Neural cell (in vitro differentiated cells): ENCODE measurements around the gene SPTA1. TPM values are rescaled to one million over a fixed set of nuclear protein-coding genes. Genes with fewer than 3 reads are reported as not detected.

ENCODE experiments used
- H2AFZ ChIP-seq: fragments of 200-600, 300-800 bp; sonication (generic), shearing (Covaris generic); 2 replicates; pipeline ENCODE4 v1.6.0; 2014; ENCODE audit warnings: low read depth, mild to moderate bottlenecking, antibody characterized with exemption, low read length, moderate library complexity
- H3F3A ChIP-seq: fragments of 200-600 bp; shearing (Covaris generic); 2 replicates; pipeline ENCODE4 v1.6.1; 2016; ENCODE audit warnings: mild to moderate bottlenecking, moderate library complexity, mixed read lengths, antibody characterized with exemption, low read length; ENCODE audit not compliant: insufficient read depth, poor library complexity, severe bottlenecking
- H3K27ac ChIP-seq: fragments of 200-600, 300-800 bp; sonication (generic), shearing (Covaris generic); 2 replicates; pipeline ENCODE4 v1.5.1; 2014; ENCODE audit warnings: mild to moderate bottlenecking, low read length, moderate library complexity
- H3K27me3 ChIP-seq: fragments of 300-800, 200-600 bp; sonication (generic), shearing (Covaris generic); 2 replicates; pipeline ENCODE4 v1.6.0; 2014; ENCODE audit warnings: mild to moderate bottlenecking, low read depth, low read length, moderate library complexity; ENCODE audit not compliant: insufficient read depth
- H3K36me3 ChIP-seq: fragments of 300-800, 200-600 bp; sonication (generic), shearing (Covaris generic); 2 replicates; pipeline ENCODE4 v1.5.1; 2014; ENCODE audit warnings: mild to moderate bottlenecking, antibody characterized with exemption, low read length, moderate library complexity; ENCODE audit not compliant: insufficient read depth
- H3K4me2 ChIP-seq: fragments of 300-800, 200-600 bp; sonication (generic), shearing (Covaris generic); 2 replicates; pipeline ENCODE4 v1.6.0; 2014; ENCODE audit warnings: mild to moderate bottlenecking, low read length
- H3K4me3 ChIP-seq: fragments of 300-800, 200-600 bp; sonication (generic), shearing (Covaris generic); 2 replicates; pipeline ENCODE4 v1.5.1; 2014; ENCODE audit warnings: mild to moderate bottlenecking, low read length, moderate library complexity
- H3K79me2 ChIP-seq: fragments of 200-600 bp; shearing (Covaris generic); replicated peaks from 2 replicates; pipeline ENCODE4 v1.6.0; 2014; ENCODE audit warnings: mild to moderate bottlenecking, low read length, moderate library complexity; ENCODE audit not compliant: insufficient read depth
- H3K9ac ChIP-seq: fragments of 300-800, 200-600 bp; sonication (generic), shearing (Covaris generic); 2 replicates; pipeline ENCODE4 v1.6.1; 2016; ENCODE audit warnings: mild to moderate bottlenecking, low read length, mixed read lengths
- H3K9me2 ChIP-seq: fragments of 200-600 bp; shearing (Covaris generic); 2 replicates; pipeline ENCODE4 v1.6.1; 2016; ENCODE audit warnings: mild to moderate bottlenecking, low read length, mixed read lengths; ENCODE audit not compliant: insufficient read depth
- H3K9me3 ChIP-seq: fragments of 200-600, 300-800 bp; sonication (generic), shearing (Covaris generic); 2 replicates; pipeline ENCODE4 v1.6.1; 2016; ENCODE audit warnings: mild to moderate bottlenecking, mixed run types, low read length, moderate library complexity, mixed read lengths
- H4K20me1 ChIP-seq: fragments of 200-600 bp; shearing (Covaris generic); 2 replicates; pipeline ENCODE4 v1.6.1; 2016; ENCODE audit warnings: mild to moderate bottlenecking, mixed run types; ENCODE audit not compliant: insufficient read depth
- CTCF ChIP-seq: fragments of 450-650 bp; IDR thresholded peaks from 2 replicates; pipeline ENCODE4 v1.5.1; 2014; ENCODE audit warnings: antibody characterized with exemption, mild to moderate bottlenecking, moderate library complexity; ENCODE audit not compliant: poor library complexity, severe bottlenecking
- EP300 ChIP-seq: fragments of 450-650 bp; conservative IDR thresholded peaks from 2 replicates; pipeline ENCODE4 v1.6.1; 2014; ENCODE audit warnings: antibody characterized with exemption, mild to moderate bottlenecking, moderate library complexity; ENCODE audit not compliant: poor library complexity, severe bottlenecking
- EZH2 ChIP-seq: fragments of 200-600, 300-800 bp; shearing (Covaris generic), sonication (generic); IDR thresholded peaks from 2 replicates; pipeline ENCODE4 v1.6.1; 2014; ENCODE audit warnings: antibody characterized with exemption, low read length, borderline replicate concordance, mild to moderate bottlenecking; ENCODE audit not compliant: insufficient read depth, poor library complexity, severe bottlenecking
- MXI1 ChIP-seq: fragments of 450-650 bp; conservative IDR thresholded peaks from 2 replicates; pipeline ENCODE4 v1.6.1; 2014; ENCODE audit warnings: antibody characterized with exemption, mild to moderate bottlenecking; ENCODE audit not compliant: poor library complexity, severe bottlenecking
- POLR2AphosphoS5 ChIP-seq: IDR thresholded peaks from 2 replicates; pipeline ENCODE4 v1.6.1; 2012
- RAD21 ChIP-seq: fragments of 450-650 bp; conservative IDR thresholded peaks from 2 replicates; pipeline ENCODE4 v1.6.1; 2014; ENCODE audit warnings: antibody characterized with exemption, mild to moderate bottlenecking, moderate library complexity
- REST ChIP-seq: IDR thresholded peaks from 2 replicates; pipeline ENCODE4 v1.6.1; 2012; ENCODE audit warnings: borderline replicate concordance
- SMC3 ChIP-seq: fragments of 450-650 bp; conservative IDR thresholded peaks from 2 replicates; pipeline ENCODE4 v1.6.1; 2014; ENCODE audit warnings: antibody characterized with exemption, mild to moderate bottlenecking, moderate library complexity; ENCODE audit not compliant: poor library complexity
- TAF1 ChIP-seq: IDR thresholded peaks from 2 replicates; pipeline ENCODE4 v1.6.1; 2012; ENCODE audit warnings: low read depth
- polyA plus RNA-seq: library from polyadenylated mRNA; depleted of rRNA; stranded (reverse); fragments of >200 nt; gene quantifications from 2 replicates; pipeline ENCODE4 v1.2.3, GENCODE V29; 2014

SPTA1 gene
- polyA plus RNA-seq, 1 donor from 2014 or later = not detected

GRCh38 chr1:158674302-158674701 is 12.2 kb downstream of the SPTA1 start:
- no peak for TF ChIP-seq EZH2
- TF ChIP-seq REST = no peak
- no peak for TF ChIP-seq MXI1
- no peak for TF ChIP-seq POLR2AphosphoS5
- TF ChIP-seq SMC3 = no peak
- no peak for TF ChIP-seq EP300
- no peak for TF ChIP-seq RAD21
- TF ChIP-seq CTCF = no peak
- H3F3A ChIP-seq = no peaks in the 10 kb centered on the region
- H3K4me3 ChIP-seq = no peak overlapping the region
- no peak overlapping the region for H3K9ac ChIP-seq
- H4K20me1 ChIP-seq = no peaks in the 10 kb centered on the region
- H3K4me2 ChIP-seq = no peak overlapping the region
- H3K27ac ChIP-seq = no peak overlapping the region
- no peaks in the 10 kb centered on the region for H3K79me2 ChIP-seq
- no peaks in the 10 kb centered on the region for H3K36me3 ChIP-seq
- no peaks in the 10 kb centered on the region for H3K9me3 ChIP-seq
- H2AFZ ChIP-seq = no peak overlapping the region
- no peaks in the 10 kb centered on the region for H3K27me3 ChIP-seq
- no peaks in the 10 kb centered on the region for H3K9me2 ChIP-seq

- Histone ChIP-seq H3K9ac (no peak overlapping the region), H3K27me3 (no peaks in the 10 kb centered on the region), H3K36me3 (no peaks in the 10 kb centered on the region), H3K9me3 (no peaks in the 10 kb centered on the region), H3K27ac (no peak overlapping the region), H3K9me2 (no peaks in the 10 kb centered on the region), H3K4me3 (no peak overlapping the region), H3K79me2 (no peaks in the 10 kb centered on the region), H4K20me1 (no peaks in the 10 kb centered on the region), H2AFZ (no peak overlapping the region), H3K4me2 (no peak overlapping the region), H3F3A (no peaks in the 10 kb centered on the region)
- TF ChIP-seq RAD21 (no peak), TAF1 (no peak), EP300 (no peak), EZH2 (no peak), REST (no peak), CTCF (no peak), SMC3 (no peak), POLR2AphosphoS5 (no peak), MXI1 (no peak)
Observed at GRCh38 chr1:158666037-158666436, 20.5 kb downstream of the SPTA1 start.
